NB4 (cell line): Measurements from ENCODE around the gene ABHD4.
A peak's percentile ranks its signal among the peaks of the same experiment; 100 is the strongest.
"Not testable (repeated sequence)": the region's sequence is repeated elsewhere in the genome, so short reads cannot be mapped to it uniquely, and the experiment has no call there.

ENCODE experiments used
- DNase-seq: peaks from one replicate; pipeline ENCODE4 v3.0.0; 2010; ENCODE audit warnings: low read depth
- H3K4me3 ChIP-seq: one replicate; pipeline ENCODE4 v1.5.1; 2011; ENCODE audit warnings: mild to moderate bottlenecking, low read depth, low read length, moderate library complexity
- CTCF ChIP-seq: IDR thresholded peaks from one replicate; pipeline ENCODE4 v1.5.1; 2012; ENCODE audit warnings: low read depth, low read length
- MAX ChIP-seq: IDR thresholded peaks from 2 replicates; pipeline ENCODE4 v1.6.1; 2011; ENCODE audit warnings: low read depth, low read length
- MYC ChIP-seq: IDR thresholded peaks from 2 replicates; pipeline ENCODE4 v1.6.1; 2011; ENCODE audit warnings: low read depth, low read length
- POLR2A ChIP-seq: IDR thresholded peaks from 2 replicates; pipeline ENCODE4 v1.6.1; 2011; ENCODE audit warnings: mild to moderate bottlenecking; ENCODE audit not compliant: insufficient read length; ENCODE audit errors: extremely low read depth

Gene ABHD4

DNA sequence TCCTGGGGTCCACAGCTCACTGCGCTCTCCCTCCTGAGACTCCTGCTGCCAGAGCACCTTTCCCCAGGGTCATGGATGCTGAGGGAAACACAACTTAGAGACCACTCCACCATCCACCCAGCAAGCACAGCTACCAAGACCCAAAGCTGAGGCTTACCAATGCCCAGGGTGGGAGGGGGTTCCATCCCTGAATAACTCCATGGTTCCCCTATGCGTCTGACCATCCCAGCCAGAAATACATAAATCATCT lies 45.3 kb upstream of the ABHD4 start:
- no peak for DNase-seq
- TF ChIP-seq CTCF (no peak), MYC (no peak), MAX (no peak), POLR2A (no peak)
- no peak overlapping the region for H3K4me3 ChIP-seq

DNA sequence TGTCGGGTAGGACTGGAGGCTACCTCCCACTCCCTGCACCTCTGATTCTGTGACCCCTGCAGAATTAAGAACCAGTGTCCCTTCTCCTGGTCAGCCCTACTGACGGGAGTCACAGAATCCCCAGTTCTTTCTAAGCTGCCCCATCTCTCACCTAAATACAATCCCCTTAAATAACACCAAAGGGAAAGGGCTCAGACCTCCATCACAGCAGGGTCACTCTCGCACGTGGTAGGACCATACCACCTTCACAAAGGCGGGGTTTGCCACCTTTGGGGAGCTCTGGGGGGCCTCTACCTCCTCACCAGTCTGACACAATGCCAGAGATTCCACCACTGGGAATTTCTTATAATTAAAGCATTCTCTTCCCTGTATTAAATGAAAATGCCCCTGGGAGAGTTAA lies 44.7 kb upstream of the ABHD4 start:
- H3K4me3 ChIP-seq = no peak overlapping the region
- DNase-seq = no peak
- TF ChIP-seq MAX (no peak), POLR2A (no peak), CTCF (no peak), MYC (no peak)

- DNase-seq, H3K4me3 ChIP-seq: not testable (repeated sequence)
These were observed 44.1 kb upstream of the ABHD4 start for GRCh38 chr14:22553861-22554497.

- no peak overlapping the region for H3K4me3 ChIP-seq
These were observed 43.4 kb upstream of the ABHD4 start for GRCh38 chr14:22554498-22555383.

GRCh38 chr14:22555384-22556011 lies 42.6 kb upstream of the ABHD4 start:
- no peak for TF ChIP-seq MYC
- no peak for TF ChIP-seq CTCF
- peak; percentile 18 for TF ChIP-seq POLR2A
- no peak for TF ChIP-seq MAX
- no peak overlapping the region for H3K4me3 ChIP-seq
- DNase-seq = peak; percentile 83

More at GRCh38 chr14:22554498-22555383, 43.4 kb upstream of the ABHD4 start:
- TF ChIP-seq CTCF = no peak
- TF ChIP-seq POLR2A = no peak
- TF ChIP-seq MYC = no peak
- TF ChIP-seq MAX = no peak
- no peak for DNase-seq
